DMS114 treated with DMSO at 0.1 percent for 48 hours (cell line): ENCODE results near the gene OR4D1.

ENCODE experiments used
- DNase-seq: peaks from one replicate; lab custom pipeline; 2025; ENCODE audit not compliant: unreplicated experiment; lab: John Stamatoyannopoulos, UW

Gene OR4D1

DNA sequence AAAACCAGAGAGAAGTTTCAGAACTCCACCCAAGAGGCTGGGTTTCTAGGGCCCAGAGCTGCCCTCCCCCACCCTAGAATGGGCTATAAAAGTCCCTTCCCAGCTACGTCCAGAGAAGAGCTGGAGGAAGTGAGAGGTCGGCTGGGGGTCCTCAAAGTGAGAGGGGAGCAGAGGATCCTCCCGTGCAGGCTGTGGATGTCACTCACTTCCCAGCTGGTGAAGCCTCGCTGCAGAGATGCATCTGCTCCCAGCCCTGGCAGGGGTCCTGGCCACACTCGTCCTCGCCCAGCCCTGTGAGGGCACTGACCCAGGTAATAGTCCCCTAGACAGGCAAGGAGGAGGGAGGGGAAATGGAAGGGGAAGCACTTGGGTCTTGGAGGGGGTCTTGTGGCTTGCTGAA is 44.4 kb downstream of the OR4D1 start, which contains the start of gene EPX:
TSS of gene EPX (plus strand) at position 115 of the 400 bp plus-strand sequence. CDS start at position 236, 121 bp downstream.
- no peak for DNase-seq

DNA sequence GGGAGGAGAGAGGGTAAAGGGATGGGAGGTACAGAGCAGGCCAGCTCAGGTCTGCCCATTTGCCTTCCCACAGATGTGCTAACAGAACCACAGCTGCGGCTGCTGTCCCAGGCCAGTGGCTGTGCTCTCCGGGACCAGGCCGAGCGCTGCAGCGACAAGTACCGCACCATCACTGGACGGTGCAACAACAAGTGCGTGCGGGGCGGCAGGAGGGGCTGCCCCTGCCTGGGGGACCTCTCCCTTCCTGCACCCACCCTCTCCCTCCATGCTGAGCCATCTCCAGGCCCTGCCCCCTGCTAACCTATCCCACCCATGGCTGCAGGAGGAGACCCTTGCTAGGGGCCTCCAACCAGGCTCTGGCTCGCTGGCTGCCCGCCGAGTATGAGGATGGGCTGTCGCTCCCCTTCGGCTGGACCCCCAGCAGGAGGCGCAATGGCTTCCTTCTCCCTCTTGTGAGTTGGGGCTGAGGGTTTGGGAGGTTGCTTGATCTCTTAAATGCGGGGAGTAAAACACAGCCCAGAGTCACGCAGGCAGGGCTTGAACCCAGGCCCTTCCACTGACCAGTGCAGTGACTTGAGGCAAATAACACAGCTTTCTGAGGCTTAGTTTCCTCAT is 45.6 kb downstream of the OR4D1 start:
- no peak for DNase-seq

DNA sequence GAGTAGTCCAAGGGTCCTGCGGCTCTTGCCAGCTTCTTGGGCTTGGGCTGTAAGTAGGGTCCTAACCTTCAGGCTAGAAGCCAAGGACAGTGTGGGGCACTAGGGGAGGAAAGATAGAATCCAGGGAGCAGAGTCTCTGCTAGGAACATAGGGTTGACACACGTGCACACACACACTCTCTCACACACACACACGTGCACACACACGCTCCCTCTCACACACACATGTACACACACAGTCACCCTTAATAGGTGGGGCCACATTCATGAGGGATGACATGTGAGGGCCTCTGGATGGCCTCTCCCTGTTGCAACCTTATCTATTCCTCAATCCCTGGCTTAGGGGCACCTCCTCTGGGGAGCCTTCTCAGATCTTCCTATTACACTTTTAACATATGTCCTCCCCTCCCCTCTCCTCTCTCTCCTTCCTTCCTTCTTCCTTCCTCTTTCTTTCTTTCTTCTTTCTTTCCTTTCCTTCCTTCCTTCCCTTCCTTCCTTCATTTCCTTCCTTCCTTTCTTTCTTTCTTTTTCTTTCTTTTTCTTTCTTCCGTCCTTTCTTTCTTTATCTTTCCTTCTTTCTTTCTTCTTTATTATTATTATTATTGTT is 47.4 kb downstream of the OR4D1 start:
- no peak for DNase-seq

DNA sequence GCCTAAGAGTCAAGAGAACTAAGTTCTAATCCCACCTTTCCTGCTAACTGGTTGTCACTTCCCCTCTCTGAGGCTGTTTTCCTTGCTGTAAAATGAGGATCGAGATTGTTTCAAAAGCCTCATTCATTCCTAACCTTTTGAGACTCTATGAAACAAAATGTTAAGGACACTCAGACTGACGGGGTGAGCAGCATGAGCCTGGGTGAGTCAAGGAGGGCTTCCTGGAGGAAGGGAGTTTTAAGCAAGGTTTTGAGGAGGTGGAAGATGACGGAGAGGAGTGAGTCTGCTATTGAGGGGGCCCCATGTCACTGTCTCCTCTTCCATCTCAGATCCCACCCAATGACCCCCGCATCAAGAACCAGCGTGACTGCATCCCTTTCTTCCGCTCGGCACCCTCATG is 48.4 kb downstream of the OR4D1 start:
- DNase-seq: no peak

DNA sequence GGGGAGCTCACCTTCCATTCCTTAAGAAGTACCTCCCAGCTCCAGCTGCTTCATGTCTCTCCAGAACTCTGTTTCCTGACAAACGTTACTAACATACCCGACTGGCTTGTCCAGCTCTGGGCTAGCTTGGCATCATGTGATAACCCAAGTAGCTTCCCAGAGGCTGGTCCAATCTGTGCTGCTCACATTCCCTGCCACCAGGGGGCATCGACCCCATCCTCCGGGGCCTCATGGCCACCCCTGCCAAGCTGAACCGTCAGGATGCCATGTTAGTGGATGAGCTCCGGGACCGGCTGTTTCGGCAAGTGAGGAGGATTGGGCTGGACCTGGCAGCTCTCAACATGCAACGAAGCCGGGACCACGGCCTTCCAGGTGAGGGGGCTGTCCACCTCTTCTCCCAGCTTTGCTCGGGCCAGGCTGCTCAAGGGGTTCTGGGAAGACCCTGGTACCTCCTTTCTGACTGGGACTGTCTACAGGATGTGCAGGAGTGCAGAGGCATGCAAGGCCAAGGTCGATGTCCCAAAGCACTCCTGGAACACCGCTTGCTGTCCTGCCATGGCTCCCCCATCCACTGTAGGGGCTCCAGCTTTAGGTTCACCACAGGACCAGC is 51.9 kb downstream of the OR4D1 start:
- DNase-seq: peak; percentile 11

DNA sequence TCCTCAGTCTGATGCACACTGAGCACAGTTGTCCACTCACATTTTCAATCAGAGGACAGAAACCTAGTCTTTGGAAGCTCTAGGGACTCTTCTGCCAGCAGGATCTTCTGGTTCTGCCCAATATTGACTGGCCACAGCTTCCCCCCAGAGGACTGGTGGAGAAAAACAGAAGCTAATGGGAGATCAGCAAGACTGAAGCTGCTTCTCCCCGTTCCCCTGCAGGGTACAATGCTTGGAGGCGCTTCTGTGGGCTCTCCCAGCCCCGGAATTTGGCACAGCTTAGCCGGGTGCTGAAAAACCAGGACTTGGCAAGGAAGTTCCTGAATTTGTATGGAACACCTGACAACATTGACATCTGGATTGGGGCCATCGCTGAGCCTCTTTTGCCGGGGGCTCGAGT is 54.7 kb downstream of the OR4D1 start:
- DNase-seq: no peak

DNA sequence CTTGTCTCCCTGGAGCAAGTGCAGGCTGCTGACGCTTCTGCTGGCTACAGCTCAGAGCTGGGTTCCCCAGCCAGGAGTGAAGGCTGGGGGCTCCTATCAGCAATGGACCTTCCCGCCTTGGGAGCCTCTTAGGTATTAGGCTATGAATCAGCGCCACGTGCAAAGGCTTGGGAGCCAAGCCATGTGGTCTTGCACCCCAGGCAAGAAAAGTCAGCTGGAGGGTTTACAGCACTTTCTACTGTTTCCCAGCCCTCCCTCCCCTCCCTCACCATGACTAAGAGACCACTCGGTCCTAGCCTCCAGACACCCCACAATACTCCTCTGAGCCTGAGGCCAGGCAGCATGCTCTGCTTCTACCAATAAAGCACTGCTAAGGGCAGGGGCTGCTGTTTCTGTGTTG is 56.6 kb downstream of the OR4D1 start:
- DNase-seq: no peak

DNA sequence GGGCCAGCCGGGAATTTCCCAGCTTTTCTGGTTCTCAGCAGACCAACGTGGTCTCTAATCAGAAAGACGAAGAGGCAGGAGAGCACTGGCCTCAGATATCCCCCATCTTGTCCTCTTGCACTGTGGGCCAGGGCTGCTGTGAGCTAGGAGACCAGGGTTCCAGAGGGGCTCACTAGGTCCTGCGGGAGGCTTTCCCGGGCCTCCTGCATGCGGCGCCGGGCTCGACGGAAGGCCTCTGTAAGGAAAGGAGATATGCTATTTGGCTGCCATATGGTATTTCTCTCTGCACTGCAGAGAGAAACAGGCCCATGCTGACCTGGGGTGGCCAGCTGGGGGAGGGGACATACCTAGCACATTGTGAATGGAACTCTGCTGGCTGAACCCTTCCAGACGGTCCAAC is 57.8 kb downstream of the OR4D1 start:
- DNase-seq: no peak

DNA sequence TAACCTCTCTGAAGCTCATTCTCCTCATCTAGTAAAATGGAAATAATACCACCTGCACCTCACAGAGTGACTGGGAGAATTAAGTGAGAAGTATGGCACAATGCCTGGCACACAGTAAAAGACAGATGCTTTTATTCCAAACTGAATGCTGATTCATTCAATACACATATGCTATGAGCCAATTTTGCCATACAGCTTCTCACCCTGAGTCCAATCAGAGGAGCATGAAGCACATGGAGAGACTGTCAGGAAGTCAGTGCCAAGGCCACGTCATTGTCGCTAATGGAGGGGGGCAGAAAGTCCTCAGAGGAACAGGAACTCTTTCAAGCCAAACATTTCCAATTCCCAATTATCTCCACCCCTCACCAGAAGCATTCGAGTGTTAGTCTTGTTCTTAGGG is 59.3 kb downstream of the OR4D1 start:
- no peak for DNase-seq

DNA sequence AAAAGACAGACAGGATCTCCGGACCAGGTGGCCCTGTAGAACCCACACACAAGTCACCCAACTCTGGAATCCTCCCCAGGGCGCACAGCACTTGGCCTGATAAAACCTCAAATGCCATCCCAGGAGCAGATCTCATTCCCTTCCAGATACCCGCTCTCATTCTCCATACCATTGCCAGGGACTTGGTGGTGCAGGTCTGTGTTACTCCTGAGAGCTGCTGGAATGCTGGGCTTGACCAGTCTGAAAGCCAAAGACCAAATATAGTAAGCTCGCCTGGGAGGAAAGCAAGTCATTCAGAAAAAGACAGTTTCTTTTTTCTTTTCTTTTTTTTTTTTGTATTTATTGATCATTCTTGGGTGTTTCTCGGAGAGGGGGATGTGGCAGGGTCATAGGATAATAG is 60.2 kb downstream of the OR4D1 start:
- no peak for DNase-seq
